ENCODE measurements around the gene SH3TC1.

SH3TC1 gene

DNA sequence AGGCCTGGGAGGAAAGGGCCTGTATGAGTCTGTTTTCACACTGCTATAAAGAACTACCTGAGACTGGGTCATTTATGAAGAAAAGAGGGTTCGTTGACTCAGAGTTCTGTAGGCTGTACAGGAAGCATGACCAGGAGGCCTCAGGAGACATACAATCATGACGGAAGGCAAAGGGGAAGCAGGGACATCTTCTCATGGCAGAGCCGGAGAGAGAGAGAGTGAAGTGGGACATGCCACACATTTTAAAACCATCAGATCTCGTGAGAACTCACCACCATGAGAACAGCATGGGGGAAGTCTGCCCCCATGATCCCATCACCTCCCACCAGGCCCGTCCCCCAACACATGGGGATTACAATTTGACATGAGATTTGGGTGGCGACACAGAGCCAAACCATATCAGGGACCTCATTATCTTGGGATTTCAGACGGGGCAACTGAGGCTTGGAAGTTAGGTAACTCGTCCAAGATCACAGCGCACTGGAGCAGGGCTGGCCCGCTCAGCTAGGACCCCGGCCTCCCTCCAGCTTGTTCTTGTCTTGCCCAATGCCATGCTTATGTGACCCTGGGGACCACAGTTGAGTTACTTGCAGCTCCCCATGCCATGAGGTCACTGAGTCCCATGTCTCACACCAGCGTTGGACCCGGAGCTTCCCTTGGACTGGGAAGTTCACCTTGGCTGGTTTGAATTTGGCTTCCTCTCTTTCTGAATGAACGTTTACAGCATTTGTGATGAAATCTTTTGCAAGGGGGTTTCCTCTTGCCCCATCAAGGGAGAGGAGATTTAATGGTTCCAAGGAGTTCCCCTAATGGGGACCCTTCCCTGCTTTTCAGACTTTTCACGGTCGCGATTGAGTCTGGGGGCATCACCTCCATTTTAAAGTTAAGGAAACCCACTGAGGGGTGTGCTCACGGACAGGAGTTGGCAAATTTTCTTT lies 88.5 kb downstream of the SH3TC1 start:
- no peak for DNase-seq (ENCODE audit: low spot score)

- DNase-seq (ENCODE audit: low spot score): no peak
These were observed 90.2 kb downstream of the SH3TC1 start for GRCh38 chr4:8289151-8289750.

GRCh38 chr4:8289956-8290700 lies 91.0 kb downstream of the SH3TC1 start:
- no peak for DNase-seq (ENCODE audit: low spot score)

GRCh38 chr4:8290701-8290970 lies 91.5 kb downstream of the SH3TC1 start:
- DNase-seq (ENCODE audit: low spot score): no peak
